VCaP (cell line): ENCODE results near the gene TNFAIP2.

Experiments used
- H3K27ac ChIP-seq: fragments of 450-650 bp; 2 replicates; pipeline ENCODE4 v1.5.1; 2017
- TF ChIP-seq, protein P1 (sequence below): fragments of 450-650 bp; conservative IDR thresholded peaks from 2 replicates; pipeline ENCODE4 v1.5.1; 2017; ENCODE audit warnings: mild to moderate bottlenecking, moderate library complexity

The TNFAIP2 gene

DNA sequence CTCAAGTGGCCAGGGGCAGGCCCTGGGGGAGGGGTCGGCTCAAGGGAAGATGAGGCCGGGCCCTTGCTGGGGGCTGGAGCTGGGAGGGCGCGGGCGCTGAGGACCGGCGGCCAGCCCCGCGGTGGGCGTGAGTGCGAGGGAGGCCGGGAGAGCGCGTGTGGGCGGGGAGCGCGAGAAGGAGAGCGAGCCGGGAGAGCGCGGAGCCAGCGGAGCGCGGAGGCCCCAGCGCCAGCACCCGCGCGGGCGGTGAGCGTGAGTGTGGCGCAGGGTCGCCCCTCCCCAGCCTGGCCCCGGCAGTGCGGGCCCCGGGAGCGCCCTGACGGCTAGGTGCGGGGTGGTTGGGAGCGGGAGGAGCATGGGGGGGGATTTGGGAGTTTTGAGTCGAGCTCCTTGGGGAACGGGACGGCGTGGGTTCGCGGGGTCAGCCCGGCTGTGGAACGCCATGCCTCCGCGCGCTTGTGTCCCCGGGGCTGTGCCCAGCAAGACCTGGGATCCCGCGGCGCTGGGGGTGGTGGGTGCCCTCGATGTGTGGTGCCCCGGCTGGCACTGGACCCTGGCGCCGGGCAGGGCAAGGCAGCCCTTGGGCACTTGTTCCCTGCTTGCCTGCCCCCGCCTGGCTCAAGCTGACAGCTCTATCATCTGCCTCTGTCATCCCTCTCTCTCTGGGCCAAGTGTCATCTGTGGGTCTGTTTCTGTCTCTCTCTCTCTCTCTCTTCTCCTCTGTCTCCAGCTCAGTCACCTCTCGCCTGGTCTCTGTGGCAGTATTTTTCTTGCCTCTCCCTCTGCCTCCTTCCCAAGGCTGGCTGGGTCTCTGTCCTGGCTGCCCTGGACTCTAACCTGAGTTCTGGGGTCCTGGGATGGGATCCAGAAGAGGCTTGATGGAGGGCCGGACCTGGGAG lies 39.0 kb upstream of the TNFAIP2 start, which contains the start of gene LBHD2:
TSS of gene LBHD2 (plus strand) at position 190 of the 899 bp plus-strand sequence. CDS start 1,803 bp downstream, outside the sequence.
- TF ChIP-seq, protein P1, sequence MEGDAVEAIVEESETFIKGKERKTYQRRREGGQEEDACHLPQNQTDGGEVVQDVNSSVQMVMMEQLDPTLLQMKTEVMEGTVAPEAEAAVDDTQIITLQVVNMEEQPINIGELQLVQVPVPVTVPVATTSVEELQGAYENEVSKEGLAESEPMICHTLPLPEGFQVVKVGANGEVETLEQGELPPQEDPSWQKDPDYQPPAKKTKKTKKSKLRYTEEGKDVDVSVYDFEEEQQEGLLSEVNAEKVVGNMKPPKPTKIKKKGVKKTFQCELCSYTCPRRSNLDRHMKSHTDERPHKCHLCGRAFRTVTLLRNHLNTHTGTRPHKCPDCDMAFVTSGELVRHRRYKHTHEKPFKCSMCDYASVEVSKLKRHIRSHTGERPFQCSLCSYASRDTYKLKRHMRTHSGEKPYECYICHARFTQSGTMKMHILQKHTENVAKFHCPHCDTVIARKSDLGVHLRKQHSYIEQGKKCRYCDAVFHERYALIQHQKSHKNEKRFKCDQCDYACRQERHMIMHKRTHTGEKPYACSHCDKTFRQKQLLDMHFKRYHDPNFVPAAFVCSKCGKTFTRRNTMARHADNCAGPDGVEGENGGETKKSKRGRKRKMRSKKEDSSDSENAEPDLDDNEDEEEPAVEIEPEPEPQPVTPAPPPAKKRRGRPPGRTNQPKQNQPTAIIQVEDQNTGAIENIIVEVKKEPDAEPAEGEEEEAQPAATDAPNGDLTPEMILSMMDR, result no peak
- no peak within 1 kb of the TSS for H3K27ac ChIP-seq

DNA sequence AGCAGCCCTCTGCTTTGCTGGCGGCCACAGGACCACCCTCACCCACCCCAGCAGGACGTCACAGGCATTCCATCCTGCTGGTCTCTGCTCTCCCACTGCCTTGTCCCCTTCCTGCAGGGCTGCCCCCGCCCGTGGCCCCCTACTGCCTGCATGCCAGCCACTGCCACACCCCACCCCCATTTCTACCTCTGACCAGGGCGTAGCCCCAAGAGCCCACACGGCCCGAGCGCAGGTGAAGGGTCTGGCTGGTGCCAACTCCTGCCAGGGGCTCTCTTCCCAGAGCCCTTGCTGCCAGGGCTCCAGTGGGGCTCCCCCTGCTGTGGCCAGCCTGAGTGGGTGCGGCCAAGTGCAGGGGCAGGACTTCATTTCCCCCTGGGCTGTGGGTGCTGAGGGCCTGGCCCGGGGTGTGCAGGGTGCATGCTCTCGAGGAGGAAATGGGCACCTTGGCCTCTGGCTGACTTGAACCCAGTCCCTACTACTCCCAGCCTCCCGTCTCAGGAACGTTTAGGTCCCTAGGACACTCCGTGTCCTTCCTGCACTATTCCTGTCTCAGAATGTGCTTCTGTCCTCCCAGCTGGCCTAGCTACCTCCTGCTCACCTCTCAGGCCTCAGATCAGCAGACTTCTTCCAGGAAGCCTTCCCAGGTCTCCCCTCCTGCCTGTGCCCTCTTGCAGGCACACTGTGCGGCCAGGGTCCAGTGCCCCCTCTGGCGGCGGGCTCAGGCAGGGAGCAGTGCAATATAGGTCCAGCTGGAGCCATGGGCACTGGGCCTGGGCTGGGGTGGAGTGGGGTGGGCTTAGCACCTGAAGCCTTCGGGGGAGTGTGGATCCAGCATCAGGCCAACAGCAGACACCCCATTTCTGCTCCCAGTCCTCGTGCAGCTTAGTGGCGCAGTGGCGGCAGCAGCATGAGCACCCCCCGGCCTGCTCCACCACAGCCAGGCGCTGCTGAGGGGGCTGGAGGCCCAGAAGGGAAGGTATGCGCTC lies 37.9 kb upstream of the TNFAIP2 start:
- no peak overlapping the region for H3K27ac ChIP-seq
- TF ChIP-seq, protein P1, result 0 out of 2 replicates have a peak, but pooled peaks have one; percentile 11

DNA sequence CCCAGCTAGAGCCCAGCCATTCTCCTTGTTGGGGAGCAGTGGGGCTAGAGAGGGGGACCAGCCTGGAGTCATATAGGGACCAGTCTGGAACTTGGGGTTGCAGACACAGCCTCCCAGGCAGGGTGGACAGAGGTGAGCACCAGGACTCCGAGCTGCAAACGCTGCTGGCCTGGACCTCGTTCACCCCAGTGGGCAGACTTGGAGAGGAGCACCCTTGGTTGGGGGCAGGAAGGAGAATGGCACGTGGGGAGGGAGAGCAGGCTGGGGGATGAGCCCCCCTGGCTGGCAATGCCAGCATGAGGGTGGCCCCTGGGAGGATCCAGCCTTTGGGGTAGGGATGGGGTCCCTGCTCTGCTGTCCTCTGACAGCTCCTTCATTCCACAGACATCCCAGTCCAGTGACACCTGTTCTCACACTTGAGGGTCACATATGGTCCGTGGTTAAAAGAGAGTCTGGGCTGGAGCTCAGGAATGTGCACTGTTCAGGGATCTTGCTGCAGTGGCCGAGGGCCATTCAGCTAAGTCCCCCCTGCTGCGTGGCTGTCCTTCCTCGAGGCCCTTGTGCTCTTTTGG lies 36.4 kb upstream of the TNFAIP2 start:
- TF ChIP-seq, protein P1, result no peak

DNA sequence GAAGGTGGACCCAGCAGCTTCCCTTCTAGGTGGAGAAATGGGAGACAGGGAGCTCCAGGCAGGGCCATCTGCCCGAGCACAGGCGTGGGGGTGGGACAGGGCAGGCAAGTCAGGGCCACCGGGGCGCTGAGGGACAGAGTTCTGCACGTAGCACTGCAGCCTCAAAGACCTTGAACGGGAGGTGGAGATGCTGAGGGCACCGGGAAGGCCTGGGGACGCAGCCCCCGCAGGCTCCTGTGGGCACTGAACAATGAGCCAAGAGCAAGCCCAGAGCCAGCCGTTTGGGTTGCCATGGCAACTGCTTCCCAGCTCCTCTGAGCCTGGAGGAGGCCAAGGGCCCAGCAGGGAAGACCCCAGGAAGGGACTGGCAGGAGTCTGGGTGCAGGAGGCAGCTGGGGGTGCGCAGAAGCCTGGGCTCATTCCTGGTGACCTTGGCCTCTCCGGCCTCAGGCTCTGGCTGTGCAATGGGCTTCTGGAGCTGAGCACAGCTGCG lies 35.9 kb upstream of the TNFAIP2 start:
- TF ChIP-seq, protein P1, result no peak
- no peak overlapping the region for H3K27ac ChIP-seq

More for the DNA sequence above, 36.4 kb upstream of the TNFAIP2 start:
- no peak overlapping the region for H3K27ac ChIP-seq

DNA sequence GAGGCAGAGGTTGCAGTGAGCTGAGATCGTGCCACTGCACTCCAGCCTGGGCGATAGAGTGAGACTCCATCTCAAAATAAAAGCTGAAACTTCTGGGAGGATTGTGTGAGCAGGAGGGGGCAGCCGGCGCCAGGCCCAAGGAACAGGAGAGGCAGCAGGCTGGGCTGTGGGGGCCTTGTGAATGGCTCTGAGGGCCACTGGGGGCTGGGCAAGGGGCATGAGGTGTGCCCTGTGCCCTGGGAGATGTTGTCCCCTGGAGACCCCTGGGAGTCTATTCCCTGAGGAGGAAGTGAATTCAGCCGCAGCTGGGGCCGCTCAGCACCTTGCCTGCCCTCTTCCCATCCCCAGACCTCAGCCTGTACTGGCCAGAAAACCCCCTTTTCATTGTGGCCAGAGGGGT lies 34.3 kb upstream of the TNFAIP2 start:
- TF ChIP-seq, protein P1, result no peak
- no peak overlapping the region for H3K27ac ChIP-seq

DNA sequence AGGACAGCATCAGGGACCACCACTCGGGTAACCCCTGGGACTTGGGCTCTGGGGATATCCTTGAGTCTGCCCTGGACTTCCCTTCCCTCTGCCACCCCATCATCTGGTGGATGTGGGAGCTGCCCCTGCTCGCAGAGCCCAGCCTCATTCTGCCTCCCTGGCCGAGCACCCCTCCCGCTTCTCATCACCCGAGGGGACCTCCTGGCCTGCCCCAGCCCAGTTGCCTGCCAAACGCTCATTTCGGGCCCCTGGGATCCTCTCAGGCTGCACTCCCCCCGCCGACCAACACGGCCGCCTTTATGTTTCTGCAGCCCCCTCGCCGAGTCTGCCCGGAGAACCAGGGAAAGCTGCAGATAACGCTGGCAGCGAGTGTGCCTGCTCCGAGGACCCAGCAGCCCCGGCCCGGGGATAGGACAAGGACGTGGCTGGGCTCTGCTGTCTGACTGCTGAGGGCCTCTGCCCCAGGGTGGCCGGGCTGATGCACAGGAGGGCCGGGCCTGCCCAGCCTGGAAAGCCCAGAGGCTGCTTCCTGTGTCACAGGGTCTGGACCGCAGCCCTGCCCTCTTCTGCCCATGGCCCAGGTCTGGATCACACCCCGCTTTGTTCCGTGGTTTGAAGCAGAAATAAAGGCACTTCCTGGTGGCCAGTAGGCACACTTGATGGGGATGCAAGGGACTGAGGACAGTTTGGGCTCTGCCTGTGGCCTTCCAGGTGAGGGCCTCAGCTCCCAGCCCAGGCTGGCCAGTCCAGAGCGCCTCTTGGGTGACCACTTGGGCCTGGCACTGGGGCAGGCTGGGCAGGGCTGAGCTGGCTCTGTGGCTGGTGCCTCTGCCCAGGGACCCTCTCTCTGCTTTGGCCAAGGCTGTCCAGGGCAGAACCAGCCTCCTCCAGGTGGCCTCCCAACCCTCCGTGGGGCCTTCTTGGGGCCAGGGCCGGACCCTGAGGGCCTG lies 33.6 kb upstream of the TNFAIP2 start:
- TF ChIP-seq, protein P1, result no peak
- H3K27ac ChIP-seq, result no peak overlapping the region
